ENCODE results near the gene OR52I2.

- TF ChIP-seq POLR2A (IDR thresholded peaks at IDR 0.05) (no peak), CTCF (IDR thresholded peaks at IDR 0.05) (no peak), EP300 (IDR thresholded peaks at IDR 0.05) (no peak)
Observed at GRCh38 chr11:4546878-4547277, 34.7 kb upstream of the OR52I2 start.
